Measurements from ENCODE around the gene FAM120C.

The FAM120C gene

DNA sequence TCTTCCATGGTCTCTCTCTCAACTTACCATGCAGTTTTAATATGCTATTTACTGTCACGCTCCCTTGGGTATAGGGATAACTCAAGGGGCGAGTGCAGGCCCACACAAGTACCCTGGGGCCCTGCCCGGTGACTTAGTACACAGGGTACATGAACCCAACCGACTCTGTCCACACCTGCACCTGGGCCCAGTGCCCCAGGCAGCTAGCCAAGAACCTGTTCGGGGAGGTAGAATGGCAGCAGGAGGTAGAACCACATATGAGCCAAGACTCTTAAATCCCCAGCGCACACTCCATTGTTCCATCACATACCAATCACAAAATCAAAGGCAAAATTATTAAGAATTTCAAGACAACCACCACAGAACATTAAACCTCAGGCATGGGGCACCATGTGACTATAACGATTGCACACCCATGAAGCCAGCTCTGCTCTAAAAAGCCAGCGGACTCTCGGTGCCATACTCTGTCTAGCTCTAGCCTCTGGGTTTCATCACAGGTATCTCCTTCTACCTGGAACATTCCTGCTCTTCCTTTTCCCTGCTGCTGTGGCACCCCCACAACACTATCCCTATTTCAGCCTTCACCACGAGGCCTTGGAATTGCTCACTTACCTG is 153.4 kb downstream of the FAM120C start:
- DNase-seq: no peak

DNA sequence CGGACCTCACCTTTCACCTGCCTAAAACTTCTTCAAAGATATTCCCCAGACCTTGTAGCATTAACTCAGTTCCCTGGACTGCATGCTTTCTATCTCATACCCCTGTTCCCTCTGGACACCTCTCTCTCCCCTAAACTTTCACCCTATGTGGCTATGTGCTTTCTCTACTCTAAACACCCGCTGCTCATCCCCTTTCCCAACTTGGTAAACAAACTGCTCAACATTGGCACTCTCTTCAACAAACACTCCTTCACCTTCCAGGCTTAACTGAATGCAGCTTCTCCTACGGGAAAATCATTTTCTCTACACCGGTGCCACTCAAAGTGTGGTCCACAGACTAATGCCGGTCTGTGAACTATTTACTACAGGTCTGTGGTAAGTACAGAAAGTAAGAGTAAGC is 158.7 kb downstream of the FAM120C start:
- no peak for DNase-seq
